ENCODE data around the gene GRK6. TPM values are rescaled to one million over a fixed set of nuclear protein-coding genes. Genes with fewer than 3 reads are reported as not detected.
"Not testable (repeated sequence)": the region's sequence is repeated elsewhere in the genome, so short reads cannot be mapped to it uniquely, and the experiment has no call there.

The GRK6 gene
- total RNA-seq, 1 donor from 2014 or later: 25.7 TPM

DNA sequence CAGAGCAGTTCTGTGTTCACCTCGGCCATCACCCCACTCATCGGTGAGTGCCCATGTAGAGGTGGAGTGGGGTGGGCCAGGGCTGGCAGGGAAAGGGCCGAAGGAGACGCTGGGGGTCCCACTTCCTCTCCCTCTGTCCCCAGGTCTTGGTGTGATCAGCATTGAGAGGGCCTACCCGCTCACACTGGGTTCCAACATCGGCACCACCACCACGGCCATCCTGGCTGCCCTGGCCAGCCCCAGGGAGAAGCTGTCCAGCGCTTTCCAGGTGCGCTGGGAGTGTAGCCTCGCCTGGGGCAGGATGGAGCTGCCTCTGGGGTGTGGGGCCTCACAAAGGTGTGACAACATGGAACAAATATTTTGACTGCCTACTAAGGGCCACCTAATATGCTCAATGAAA is 29.7 kb upstream of the GRK6 start:
- no peak for DNase-seq (ENCODE audit: low spot score in 2 of 2)
- no peak for FAIRE-seq

DNA sequence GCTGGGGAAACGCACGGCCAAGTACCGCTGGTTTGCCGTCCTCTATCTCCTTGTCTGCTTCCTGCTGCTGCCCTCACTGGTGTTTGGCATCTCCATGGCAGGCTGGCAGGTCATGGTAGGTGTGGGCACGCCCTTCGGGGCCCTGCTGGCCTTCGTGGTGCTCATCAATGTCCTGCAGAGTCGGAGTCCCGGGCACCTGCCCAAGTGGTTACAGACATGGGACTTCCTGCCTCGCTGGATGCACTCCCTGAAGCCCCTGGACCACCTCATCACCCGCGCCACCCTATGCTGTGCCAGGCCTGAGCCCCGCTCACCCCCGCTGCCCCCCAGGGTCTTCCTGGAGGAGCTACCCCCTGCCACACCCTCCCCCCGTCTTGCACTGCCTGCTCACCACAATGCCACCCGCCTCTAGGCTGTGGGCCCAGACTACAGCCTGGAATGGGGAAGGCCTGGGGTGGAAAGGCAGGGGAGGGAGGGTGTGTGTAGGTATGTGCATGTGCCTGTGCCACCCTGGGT is 28.5 kb upstream of the GRK6 start:
- no peak for DNase-seq (ENCODE audit: low spot score in 2 of 2)
- FAIRE-seq: no peak

DNA sequence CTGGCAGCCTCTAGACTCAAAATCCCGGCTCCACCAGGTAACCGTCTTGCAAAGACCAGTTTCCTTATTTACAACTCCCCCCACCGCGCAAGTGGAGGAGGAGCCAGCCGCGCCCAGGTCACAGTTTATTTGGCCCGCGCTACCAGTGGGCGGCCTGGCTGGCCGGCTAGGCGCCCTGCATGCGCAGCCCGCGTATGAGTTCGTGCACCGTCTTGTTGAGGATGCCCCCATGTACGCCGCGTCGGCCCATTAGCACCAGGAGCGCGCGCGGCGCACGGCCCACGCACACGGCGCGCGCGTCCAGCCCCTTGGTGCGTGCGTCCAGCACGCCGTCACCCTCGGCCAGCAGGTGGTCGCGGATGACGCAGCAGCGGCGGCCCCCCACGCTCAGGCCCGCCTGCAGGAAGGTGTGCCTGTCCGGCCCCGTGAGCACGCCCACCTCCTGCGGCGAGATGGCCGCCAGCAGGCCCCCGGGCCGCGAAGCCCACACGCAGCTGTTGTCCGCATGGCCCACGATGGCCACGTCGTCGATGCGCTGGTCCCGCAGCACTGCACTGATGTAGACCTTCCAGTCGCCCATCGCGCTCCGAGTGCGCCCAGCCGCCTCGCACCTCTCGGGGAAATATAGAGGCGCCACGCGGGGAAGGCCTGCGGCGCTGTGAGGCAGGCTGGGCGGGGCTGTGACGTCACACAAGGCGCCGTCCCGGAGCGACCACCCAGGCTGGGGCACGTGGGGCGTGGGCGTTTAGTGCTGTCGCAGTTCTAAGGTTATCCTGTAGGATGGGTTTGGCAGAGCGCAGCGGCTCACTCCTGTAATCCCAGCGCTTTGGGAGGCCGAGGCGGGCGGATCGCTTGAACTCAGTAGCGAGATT is 26.2 kb upstream of the GRK6 start, which contains the start of gene PFN3:
PFN3 (minus strand) TSS at position 665 of the 872 bp plus-strand sequence; CDS start at position 580, 85 bp downstream.
- DNase-seq (ENCODE audit: low spot score in 2 of 2): peak in 1 of 2 donors; percentile 45
- no peak for FAIRE-seq

DNA sequence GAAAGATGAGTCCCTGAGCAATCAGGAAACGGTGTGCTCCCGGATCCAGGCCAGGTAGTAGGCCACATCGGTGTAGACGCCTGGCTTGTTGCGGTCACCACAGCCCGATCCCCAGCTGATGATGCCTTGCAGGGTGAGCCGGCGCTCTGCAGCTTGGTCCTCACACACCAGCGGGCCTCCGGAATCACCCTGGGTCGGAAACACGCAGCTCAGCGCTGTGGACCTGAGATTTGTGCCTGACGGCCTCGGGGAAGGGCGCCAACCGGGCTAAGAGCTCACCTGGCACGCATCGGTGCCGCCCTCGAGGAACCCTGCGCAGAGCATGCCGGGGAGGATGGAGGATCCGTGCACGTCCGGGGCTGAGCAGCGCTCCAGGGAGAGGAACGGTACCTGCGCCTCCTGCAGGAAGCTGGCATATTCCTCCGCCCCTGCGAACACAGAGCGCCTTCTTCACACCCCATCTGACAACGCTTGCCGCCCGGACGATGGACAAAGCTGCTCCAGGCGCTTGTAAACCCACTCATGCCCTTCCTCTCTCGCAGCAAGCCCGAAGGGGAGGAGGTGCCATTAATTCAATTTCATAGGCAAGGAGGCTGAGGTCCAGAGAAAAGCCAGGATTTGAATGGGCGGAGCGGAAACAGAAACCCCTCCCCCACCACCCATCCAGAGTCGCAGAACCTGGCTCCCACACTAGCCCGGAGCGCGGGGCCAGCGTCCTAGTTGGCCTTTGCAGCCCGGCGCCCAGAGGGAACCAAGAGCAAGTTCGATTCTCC is 24.0 kb upstream of the GRK6 start:
- no peak for FAIRE-seq

DNA sequence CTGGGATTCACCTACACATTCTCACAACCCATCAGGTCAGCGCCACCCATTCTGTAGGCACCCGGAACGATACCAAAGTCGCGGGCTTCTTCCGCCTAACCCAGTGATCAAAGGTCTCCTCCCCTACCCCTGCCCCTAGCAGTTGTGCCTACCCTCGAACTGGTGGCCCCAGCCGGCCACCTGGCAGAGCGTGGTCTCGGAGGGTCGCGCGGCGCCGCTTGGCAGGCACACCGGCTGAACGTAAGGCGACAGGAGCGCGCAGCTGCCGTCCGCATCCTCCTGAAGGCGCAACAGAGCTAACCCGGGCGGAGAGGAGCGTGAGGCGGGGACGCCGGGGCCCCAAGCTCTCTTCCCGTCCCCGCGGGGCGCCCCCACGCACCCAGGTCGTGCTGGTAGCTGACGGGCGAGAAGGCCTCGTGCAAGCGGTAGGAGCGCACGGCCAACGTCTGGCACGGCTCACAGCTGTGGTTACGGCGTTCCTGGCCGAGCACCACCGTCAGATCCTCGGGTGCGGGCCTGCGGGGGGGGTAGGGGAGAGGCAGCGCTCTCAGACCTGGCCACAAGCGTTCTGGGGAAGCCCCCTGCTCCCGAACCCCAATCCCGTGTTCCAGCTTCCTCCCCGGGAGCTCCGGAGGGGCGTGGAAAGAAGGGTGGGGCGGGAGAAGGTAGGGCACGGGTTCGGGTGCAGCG is 23.2 kb upstream of the GRK6 start:
- peak in 1 of 2 donors; percentile 40 for DNase-seq (ENCODE audit: low spot score in 2 of 2)
- no peak for FAIRE-seq

More for the DNA sequence above, 24.0 kb upstream of the GRK6 start:
- DNase-seq (ENCODE audit: low spot score in 2 of 2): peak in 1 of 2 donors; percentile 58

DNA sequence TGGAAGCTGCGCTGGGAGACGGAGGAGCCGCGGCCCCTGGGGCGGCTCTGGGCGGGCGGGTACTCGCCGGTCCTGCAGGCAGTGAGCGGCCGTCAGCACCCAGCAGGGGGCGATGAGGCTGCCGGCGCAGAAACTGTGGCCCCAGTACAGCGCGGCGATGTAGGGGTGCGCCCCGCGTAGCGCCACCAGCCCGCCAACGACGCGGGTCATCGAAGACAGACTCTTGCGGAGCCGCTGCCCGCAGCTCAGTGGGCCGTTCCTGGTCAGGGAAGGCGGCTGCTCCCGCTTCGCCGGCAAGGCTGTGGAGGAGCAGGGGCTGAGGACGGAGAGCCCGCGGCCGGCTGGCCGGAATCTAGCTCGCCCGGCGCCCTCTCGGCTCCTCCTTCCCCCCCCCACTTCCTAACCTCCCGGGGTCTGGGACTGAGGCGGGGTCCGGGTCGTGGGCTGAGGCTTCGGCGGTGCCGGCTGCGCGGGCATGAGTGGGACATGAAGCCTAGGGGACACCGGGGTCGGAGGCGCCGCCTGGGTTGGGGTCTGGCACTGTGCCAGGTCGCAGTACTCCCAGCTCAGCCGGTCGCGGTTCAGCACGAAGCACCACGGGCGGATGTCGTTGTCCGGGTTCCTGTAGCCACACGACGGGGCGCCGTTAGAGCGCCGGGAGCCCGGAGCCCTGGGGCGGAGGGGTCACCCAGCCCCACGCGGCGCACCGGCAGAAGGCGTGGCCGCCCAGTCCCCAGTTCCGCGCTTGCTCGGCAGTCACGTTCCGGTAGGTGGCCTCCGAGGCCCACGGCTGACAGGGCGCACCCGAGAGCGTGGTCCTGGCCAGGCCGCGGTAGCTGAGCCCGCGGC is 22.5 kb upstream of the GRK6 start:
- peak; percentile 91 to 95 for DNase-seq (ENCODE audit: low spot score in 2 of 2)
- FAIRE-seq: no peak

DNA sequence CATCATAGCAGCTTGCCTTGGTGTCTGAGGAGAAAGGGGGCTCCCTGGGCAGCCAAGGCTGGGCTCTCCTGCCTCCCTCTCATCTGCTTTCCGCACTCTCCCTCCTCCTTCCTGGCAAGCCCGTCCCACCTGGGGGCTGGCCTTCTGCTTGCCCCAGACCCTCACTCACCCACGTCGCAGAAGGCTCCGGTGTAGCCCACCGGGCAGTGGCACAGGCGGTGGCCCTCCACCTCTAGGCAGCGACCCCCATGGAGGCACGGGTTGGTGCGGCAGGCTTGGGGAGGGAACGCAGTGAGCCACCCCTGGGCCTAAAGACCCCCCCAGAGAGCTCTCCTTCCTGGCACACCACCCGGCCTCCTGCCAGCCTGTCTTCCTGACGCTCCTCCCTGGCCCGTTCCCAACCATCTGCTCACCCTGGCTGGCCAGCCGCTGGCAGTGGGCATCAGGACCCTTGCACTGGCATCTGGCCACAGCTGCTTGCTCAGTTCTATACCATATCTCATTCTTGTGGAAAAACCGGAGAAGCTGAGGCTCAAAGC is 21.8 kb upstream of the GRK6 start:
- no peak for DNase-seq (ENCODE audit: low spot score in 2 of 2)
- no peak for FAIRE-seq

DNA sequence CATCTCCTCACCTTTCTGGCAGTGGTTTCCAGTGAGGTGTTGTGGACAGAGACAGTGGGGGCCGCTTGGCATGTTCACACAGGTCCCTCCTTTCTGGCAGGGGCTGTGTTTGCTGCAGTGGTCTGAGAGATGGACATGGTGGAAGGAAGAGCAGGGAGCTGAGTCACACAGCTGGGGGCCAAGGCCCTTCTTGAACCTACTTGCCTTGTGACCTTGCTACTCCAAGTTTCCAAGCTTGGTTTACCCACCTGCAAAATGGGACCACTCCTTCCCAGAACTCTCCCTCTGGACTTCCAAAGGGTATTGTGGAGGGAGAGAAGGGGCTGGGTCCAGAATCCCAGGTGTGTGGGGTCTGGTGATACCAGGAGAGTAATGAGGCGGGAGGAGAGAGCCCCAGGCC is 21.2 kb upstream of the GRK6 start:
- DNase-seq (ENCODE audit: low spot score in 2 of 2) (no peak), FAIRE-seq (no peak)

DNA sequence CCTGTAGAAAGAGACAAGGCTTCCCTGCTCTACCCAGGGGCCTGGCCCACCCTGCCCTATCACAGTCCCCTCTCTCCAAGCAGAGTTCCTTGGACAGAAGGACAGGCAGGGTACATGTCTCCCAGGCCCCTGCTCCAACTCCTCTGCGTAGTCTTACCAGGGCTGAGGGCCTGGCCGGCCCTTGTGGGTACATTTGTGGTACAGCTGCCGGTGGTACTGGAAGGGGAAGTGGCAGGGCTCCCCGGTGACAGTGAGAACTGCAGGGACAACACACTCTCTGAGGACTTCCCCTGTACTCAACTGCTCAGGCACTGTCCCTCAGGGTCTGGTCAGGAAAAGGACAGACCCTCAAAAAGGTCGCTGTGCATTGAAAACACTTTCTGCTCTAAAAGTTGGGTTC is 20.7 kb upstream of the GRK6 start:
- FAIRE-seq: no peak

DNA sequence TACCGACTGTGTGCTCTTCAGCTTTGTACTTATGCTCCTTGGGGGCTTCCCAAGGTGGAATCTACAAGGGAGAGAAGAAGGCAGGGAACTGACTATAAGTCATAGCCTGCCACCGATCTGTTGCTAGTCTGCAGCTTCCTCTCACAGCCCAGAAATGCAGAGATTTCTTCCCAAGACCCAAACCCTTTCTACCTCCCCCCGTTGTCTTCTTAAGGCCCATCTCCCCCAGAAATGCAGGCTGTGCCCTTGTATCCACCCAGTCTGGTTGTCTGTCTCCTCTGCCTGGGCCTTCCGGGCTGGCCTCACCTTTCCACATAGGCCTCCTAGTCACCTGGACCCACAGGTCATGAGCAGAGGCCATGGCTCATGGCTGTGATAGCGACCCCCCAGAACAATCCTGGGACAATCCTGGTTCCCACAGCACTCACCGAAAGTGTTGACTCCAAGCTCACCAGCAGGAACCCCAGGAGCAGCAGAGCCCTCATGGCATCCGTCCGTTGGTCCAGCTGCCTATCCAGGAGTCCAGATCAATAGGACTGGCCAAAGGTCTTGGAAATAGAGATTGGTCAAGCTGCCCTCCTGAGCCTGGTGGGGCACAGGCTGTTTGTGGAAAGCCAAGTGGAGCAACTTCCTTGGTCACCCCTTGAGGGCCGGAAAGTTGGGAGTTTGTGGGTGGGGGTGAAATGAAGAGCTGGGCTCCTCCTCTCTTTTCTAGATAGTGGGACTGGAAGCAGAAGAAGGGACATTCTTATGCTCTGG is 17.3 kb upstream of the GRK6 start, which contains the start of gene F12:
F12 (minus strand) TSS at position 522 of the 759 bp plus-strand sequence; CDS start at position 485, 37 bp downstream.
- DNase-seq (ENCODE audit: low spot score in 2 of 2) (no peak), FAIRE-seq (no peak)

More for the DNA sequence above, 20.7 kb upstream of the GRK6 start:
- no peak for DNase-seq (ENCODE audit: low spot score in 2 of 2)

DNA sequence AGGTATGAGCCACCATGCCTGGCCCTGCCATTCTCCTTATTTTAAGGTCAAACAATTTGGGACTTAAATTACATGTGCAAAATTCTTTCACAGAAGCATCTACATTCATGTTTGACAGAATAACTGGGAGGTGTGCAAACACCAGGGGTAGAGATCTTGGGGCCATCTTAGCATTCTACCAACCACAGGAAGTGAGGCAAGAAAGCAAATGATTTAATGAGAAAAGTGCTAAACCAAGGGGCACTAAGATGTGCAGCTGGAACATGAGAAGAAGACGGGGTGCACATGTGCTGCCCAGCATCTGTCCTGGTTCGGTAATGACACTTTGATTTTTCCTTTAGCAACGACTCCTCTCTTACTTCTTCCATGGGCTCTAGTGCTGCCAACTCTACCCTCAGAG is 15.9 kb upstream of the GRK6 start:
- FAIRE-seq: no peak
- DNase-seq (ENCODE audit: low spot score in 2 of 2): no peak

DNA sequence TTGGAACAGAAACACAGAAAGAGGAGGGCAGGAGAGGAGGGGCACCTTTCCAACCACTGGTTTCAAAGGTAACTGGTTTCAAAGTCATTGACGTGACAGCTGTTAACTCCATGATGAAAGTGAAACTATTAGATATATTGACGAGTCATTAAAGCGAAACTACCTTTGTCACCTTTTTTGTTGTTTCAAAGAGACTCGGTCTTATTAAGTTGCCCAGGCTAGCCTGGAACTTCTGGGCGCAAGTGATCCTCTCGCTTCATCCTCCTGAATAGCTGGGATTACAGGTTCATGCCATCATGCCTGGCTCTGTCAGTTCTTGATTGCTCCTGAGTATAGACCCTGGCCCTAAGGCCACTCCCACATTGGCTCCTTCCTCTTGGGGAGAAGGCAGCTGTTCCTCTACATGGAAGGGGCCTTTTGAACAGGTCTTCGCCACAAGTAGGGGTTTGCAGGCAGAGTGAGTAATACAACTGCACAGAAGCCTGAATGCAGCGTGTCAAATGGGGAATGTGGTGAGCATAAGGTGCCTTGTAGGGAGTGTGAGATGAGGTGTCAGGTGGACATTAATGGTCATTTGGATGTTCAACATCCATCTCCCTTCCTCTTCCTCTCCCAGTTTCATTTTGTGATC is 13.8 kb upstream of the GRK6 start:
- FAIRE-seq: no peak

DNA sequence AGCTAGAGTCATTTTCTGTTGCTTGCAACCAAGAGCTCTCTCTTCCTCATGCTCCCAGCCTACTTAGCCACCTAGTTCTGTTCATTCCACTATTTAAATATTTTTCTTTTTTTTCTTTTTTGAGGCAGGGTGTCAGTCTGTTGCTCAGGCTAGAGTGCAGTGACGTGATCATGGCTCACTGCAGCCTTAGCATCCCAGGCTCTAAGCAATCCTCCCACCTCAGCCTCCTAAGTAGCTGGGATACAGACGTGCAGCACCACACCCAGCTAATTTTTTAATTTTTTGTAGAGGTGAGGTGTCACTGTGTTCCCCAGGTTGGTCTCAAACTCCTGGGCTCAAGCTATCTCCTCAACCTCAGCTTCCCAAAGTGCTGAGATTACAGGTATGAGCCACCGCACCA is 12.0 kb upstream of the GRK6 start:
- no peak for FAIRE-seq
- DNase-seq (ENCODE audit: low spot score in 2 of 2): no peak

More for the DNA sequence above, 13.8 kb upstream of the GRK6 start:
- no peak for DNase-seq (ENCODE audit: low spot score in 2 of 2)

DNA sequence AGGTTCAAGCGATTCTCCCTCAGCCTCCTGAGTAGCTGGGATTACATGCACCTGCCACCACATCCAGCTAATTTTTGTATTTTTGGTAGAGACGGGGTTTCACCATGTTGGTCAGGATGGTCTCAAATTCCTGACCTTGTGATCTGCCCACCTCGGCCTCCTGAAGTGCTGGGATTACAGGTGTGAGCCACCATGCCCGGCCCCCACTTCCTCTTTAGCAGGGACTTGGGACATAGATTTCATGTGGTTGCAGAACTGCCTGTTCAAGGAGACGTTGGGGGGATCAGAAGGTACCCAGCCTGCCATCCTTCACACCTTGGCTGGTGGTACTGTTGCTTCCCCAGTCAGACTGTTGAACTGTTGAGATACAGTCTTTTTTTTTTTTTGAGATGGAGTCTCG is 9.4 kb upstream of the GRK6 start:
- not testable (repeated sequence) for DNase-seq (ENCODE audit: low spot score in 2 of 2); FAIRE-seq

DNA sequence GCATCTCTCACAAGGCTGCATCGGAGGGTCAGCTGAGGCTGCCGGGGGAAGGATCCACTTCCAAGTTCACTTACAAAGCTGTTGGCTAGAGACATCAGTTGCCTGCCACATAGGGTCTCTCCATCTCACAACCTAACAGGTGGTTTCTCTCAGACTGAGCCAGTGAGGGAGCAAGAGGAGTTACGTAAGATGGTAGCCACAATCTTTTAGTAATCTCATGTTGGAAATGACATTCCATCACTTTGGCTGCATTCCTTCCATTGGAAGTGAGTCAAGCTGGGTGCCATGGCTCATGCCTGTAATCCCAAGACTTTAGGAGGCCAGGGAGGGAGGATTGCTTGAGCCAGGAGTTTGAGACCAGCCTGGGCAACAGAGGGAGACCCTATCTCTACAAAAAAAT is 7.4 kb upstream of the GRK6 start:
- DNase-seq (ENCODE audit: low spot score in 2 of 2) (no peak), FAIRE-seq (no peak)

DNA sequence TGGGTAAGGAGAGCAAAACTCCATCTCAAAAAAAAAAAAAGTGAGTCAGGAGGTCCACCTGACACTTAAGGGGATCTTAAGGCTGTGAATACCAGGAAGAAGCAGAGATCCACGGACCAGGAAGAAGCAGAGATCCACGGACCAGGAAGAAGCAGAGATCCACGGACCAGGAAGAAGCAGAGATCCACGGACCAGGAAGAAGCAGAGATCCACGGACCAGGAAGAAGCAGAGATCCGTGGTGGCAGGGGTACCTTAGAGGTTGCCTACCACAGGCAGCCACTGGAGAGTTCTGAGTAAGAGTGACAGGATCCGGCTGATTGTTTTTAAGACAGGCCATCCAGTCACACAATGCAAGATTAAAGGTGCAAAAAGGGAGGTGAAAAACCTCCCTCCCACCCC is 6.0 kb upstream of the GRK6 start:
- not testable (repeated sequence) for FAIRE-seq; DNase-seq (ENCODE audit: low spot score in 2 of 2)

DNA sequence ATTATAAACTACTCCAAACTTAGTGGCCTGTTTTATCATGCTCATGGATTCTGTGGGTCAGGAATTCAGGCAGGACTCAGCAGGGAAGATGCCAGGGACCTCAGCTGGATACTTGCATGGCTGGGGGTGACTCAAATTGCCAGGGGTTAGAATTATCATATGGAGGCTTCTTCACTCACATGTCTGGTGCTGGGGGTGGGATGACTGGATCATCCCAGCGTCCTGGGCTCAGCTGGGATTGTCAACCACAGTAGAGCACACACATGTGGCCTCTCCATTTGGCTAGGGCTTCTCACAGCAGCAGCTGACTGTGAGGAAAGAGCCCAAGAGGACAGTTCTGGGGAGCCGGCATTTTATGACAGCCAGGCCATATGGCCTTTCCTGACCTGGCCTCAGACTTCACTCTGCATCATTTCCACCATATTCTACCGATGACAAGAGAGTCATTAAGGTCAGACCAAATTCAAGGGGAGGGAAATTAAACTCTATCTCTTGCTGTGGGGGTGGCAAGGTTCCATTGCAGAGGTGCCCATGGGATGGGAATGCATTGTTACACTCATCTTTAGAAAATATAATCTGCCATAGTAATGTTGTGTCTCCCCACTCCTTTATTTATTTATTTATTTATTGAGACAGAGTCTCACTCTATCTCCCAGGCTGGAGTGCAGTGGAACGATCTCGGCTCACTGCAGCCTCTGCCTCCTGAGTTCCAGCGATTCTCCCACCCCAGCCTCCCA is 5.2 kb upstream of the GRK6 start:
- no peak for FAIRE-seq
- DNase-seq (ENCODE audit: low spot score in 2 of 2): no peak

Measured in frontal cortex (tissue), 4 donors.